Muscle of back (tissue), 11 donors: Measurements from ENCODE around the gene TWIST2. TPM values are rescaled to one million over a fixed set of nuclear protein-coding genes. Genes with fewer than 3 reads are reported as not detected.

Experiments
- DNase-seq, 3 donors: peaks; one replicate each; pipeline versions ENCODE4 v3.0.0 to v3.0.0-alpha.2; 2013
- polyA plus RNA-seq, 10 donors: library from polyadenylated mRNA; unstranded; fragments of 120-200 nt; gene quantifications; one replicate each; pipeline ENCODE4 v1.2.1, GENCODE V29; 2013; ENCODE audit not compliant: insufficient read length in 10 of 10

TWIST2 gene
- polyA plus RNA-seq, 10 donors, result 4.9 to 104 (median 6.9) TPM

GRCh38 chr2:238916875-238917590 is 69.1 kb downstream of the TWIST2 start:
- DNase-seq, result no peak

GRCh38 chr2:238919307-238919706 is 71.4 kb downstream of the TWIST2 start:
- DNase-seq, result no peak

GRCh38 chr2:238920053-238920452 is 72.2 kb downstream of the TWIST2 start:
- no peak for DNase-seq

GRCh38 chr2:238920601-238921001 is 72.7 kb downstream of the TWIST2 start:
- no peak for DNase-seq

- no peak for DNase-seq
Measured at GRCh38 chr2:238921259-238921658, 73.4 kb downstream of the TWIST2 start.

- no peak for DNase-seq
Measured at GRCh38 chr2:238921681-238922319, 73.9 kb downstream of the TWIST2 start.

- no peak for DNase-seq
Measured at GRCh38 chr2:238922435-238922834, 74.5 kb downstream of the TWIST2 start.

GRCh38 chr2:238924032-238924431 is 76.1 kb downstream of the TWIST2 start:
- no peak for DNase-seq

GRCh38 chr2:238924796-238925195 is 76.9 kb downstream of the TWIST2 start:
- no peak for DNase-seq

GRCh38 chr2:238925281-238925680 is 77.4 kb downstream of the TWIST2 start:
- no peak for DNase-seq

GRCh38 chr2:238925816-238926521 is 78.1 kb downstream of the TWIST2 start:
- peak in 1 of 3 donors; percentile 2 for DNase-seq

- no peak for DNase-seq
Measured at GRCh38 chr2:238926761-238927611, 79.1 kb downstream of the TWIST2 start.

GRCh38 chr2:238927746-238928519 is 80.0 kb downstream of the TWIST2 start:
- DNase-seq, result peak in 1 of 3 donors; percentile 1

- DNase-seq, result no peak
Measured at GRCh38 chr2:238928520-238929241, 80.8 kb downstream of the TWIST2 start.

- peak in 2 of 3 donors; percentile 22 to 66 for DNase-seq
Measured at GRCh38 chr2:238929242-238930081, 81.6 kb downstream of the TWIST2 start.

- DNase-seq, result no peak
Measured at GRCh38 chr2:238930216-238930615, 82.3 kb downstream of the TWIST2 start.

GRCh38 chr2:238936162-238937052 is 88.5 kb downstream of the TWIST2 start:
- DNase-seq, result no peak

GRCh38 chr2:238938003-238938400 is 90.1 kb downstream of the TWIST2 start:
- peak; percentile 26 to 91 (median 69) for DNase-seq
